Measurements from ENCODE around the gene PHACTR3. TPM values are rescaled to one million over a fixed set of nuclear protein-coding genes. Genes with fewer than 3 reads are reported as not detected.

The PHACTR3 gene
- total RNA-seq, 2 donors from 2014 or later: 6.4 to 6.9 TPM

- DNase-seq: no peak
- intact Hi-C loops (cut with DNase I): no loop called here
- no peak for ATAC-seq
Observed at GRCh38 chr20:59776059-59776603, 171.8 kb downstream of the PHACTR3 start.

DNA sequence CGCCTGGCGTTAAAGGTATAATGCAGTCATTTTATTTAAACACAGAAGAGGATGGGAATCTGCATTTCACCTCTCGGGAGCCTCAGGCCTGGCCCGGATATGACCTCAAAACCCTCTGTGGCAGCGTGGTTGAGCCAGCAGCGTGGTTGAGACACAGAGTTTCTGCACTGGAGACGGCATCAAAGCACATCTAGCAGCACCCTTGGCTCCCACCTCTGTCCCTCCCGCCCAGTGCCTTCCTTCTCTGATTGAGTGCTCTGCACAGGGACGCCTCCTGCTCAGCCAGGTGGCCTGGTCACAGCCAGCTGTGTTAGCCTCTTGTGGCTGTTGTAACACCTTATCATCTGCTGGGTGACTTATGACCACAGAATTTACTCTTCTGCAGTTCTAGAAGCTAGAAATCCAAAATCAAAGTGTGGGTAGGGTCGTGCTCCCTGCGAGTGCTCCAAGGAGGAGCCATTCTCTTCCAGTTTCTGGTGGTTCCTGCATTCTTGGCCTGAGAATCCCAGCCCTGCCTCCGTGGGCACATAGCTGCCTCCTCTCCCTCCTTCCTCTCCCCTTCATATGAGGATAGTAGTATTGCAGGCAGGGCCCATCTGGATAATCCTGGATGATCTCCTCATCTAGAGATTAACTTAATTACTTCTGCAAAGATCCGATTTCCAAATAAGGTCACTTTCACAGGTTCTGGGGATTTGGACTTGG is 172.4 kb downstream of the PHACTR3 start:
- intact Hi-C loops (cut with DNase I): no loop called here
- DNase-seq (no peak), ATAC-seq (no peak)

DNA sequence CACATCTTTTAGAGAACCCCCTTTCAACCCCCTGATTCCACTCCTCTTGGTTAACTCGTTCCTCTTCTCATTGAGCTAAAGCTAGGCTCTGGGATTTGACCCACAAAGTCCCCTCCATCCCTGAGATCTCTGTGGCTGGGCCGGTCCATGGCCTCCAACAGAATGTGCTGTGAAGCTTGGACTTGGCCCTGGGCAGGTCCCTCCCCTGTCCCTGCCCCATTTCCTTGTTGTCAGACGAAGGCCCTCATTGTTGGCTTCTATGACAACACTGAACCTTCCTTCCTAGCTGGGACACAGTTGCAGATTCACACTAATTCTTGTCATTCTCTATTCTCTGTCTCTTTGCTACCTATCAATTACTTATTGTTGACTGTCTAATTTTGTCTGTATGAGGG is 173.0 kb downstream of the PHACTR3 start:
- ATAC-seq: no peak
- DNase-seq: no peak
- intact Hi-C loops (cut with DNase I): no loop called here

- ATAC-seq (no peak), DNase-seq (no peak)
- intact Hi-C loops (cut with DNase I): no loop called here
Observed at GRCh38 chr20:59777814-59778575, 173.7 kb downstream of the PHACTR3 start.

- no peak for DNase-seq
- intact Hi-C loops (cut with DNase I): no loop called here
- ATAC-seq: no peak
Observed at GRCh38 chr20:59778615-59779200, 174.4 kb downstream of the PHACTR3 start.

GRCh38 chr20:59779656-59780380 is 175.5 kb downstream of the PHACTR3 start:
- intact Hi-C loops (cut with DNase I): loop anchor here in 1 of 2 donors (5.0 kb wide), 1 partner anchor 72 kb away; no protein-coding TSS in a partner anchor
- DNase-seq (no peak), ATAC-seq (no peak)

DNA sequence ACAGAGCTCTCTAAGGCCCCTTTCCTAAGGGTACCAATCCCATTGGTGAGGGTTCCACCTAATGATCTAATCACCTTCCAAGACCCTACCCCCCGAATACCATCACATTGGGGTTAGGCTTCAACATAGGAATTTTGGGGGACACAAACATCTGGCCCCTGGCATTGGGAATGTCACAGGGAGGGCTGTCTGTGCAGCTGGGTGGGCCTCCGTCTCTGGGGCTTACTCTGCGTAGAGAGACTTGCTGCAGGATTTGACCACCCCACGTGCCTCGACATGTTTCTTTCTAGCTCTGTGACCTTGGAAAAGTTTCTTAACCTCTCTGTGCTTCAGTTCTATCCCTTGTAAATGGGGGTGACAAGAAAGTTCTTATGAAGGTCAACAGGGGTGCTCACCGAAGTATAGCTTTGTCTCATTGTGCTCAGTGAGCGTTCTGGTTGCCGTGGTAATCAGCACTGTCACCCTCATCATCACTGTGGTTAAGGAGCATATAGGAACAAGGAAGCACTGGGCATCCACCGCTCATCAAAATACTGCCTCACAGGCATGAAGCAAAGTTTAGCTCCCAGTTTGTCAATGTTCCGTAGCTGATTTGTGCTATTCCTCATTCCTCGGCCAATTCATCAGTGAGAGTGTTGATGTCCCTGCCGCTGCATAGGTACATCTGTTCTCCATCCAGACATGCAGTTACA is 176.3 kb downstream of the PHACTR3 start:
- intact Hi-C loops (cut with DNase I): loop anchor here in 1 of 2 donors (5.0 kb wide), 1 partner anchor 72 kb away; no protein-coding TSS in a partner anchor
- no peak for DNase-seq
- no peak for ATAC-seq

DNA sequence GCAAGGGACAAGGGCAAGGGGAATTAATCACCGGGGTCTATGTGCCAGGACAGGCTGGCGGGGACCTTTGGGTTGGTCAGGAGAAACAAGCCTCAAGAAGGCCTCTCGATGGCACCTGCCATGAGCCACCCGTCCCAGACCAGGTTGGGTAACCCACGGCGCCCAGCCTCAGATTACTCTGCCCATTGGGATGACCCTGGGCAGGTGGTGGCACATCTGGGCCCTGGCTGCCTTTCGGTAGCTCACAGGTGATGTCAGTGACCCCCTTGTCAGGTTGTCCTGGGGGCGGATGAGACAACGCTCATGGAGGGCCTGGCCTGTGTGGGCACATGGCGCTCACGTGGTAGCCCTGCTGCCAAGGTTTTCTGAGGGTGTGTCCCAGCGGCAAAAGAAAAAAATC is 176.9 kb downstream of the PHACTR3 start:
- intact Hi-C loops (cut with DNase I): loop anchor here in 1 of 2 donors (5.0 kb wide), 1 partner anchor 71 kb away; no protein-coding TSS in a partner anchor
- ATAC-seq (no peak), DNase-seq (no peak)

DNA sequence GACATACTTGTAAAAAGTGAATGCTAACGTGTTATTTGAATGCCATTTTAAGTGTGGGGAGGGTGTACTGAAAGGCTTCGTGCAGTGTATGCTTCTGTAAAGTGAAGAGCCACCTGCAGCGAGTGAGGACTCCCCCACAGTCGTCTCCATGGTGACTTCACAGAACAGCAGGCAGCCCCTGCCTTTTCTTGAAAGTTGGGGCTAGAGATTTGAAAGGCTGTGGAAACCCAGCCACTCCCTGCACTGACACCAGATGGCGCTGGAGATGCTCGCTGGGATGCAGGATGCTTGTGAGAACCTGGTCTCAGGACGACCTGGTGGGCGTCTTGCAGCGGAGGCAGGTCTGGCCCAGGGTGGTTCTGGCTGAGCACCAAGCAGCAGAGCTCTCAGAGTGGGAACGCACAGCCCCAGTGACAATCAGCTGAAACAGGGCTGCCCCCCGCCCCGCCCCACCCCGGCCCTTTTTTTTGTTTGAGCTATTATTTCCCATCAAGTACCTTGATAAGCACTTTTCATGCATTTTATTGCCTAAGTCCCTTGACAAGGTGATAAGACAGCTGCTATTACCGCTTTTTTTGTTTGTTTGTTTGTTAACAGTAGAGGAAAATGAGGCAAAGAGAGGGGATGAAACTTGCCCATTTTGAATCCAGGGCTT is 178.8 kb downstream of the PHACTR3 start:
- DNase-seq (peak; percentile 54), ATAC-seq (peak; percentile 36 to 63)
- intact Hi-C loops (cut with DNase I): loop anchor here (1.0 to 5.0 kb wide), 2 partner anchors 67 to 69 kb away; no protein-coding TSS in a partner anchor

DNA sequence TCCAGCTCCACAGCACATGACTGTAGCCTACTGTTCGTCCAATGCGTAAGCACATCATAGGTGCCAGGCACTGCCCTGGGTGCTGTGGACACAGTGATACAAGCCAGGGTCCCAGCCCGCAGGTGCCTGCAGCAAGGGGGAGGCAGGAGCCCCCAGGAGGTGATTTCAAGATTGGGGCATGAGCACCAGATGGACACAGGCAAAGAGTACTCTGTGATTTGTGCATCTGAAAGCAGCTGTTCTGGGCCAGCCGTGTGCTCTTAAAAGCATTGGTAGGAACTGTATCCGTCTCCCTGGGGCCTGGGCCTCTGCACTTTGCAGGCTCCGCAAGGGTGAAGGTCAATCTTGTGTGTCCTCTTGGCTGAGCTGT is 179.3 kb downstream of the PHACTR3 start:
- no peak for DNase-seq
- ATAC-seq: no peak

DNA sequence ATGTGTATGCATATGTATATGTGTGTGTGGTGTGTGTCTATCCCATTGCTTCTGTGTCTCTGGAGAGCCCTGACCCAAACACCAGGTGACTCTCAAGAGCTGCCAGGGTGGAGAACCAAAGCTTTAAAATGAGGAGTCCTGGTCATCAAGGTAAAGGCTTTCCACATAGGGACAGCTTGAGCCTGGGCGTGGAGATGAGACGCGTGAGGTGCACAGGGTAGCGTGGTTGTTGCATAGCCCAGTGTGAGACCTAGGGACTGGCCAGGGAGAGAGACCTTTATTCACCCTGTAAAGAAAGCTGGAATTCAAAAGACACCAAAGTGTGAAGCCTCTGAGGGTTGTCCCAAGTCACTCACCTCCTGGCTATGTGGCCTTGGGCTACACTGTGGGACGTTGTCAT is 180.0 kb downstream of the PHACTR3 start:
- ATAC-seq (no peak), DNase-seq (no peak)
- intact Hi-C loops (cut with DNase I): loop anchor here in 1 of 2 donors (5.0 kb wide), 1 partner anchor 68 kb away; no protein-coding TSS in a partner anchor

More for the DNA sequence above, 179.3 kb downstream of the PHACTR3 start:
- intact Hi-C loops (cut with DNase I): loop anchor here (1.0 to 5.0 kb wide), 2 partner anchors 67 to 69 kb away; no protein-coding TSS in a partner anchor

DNA sequence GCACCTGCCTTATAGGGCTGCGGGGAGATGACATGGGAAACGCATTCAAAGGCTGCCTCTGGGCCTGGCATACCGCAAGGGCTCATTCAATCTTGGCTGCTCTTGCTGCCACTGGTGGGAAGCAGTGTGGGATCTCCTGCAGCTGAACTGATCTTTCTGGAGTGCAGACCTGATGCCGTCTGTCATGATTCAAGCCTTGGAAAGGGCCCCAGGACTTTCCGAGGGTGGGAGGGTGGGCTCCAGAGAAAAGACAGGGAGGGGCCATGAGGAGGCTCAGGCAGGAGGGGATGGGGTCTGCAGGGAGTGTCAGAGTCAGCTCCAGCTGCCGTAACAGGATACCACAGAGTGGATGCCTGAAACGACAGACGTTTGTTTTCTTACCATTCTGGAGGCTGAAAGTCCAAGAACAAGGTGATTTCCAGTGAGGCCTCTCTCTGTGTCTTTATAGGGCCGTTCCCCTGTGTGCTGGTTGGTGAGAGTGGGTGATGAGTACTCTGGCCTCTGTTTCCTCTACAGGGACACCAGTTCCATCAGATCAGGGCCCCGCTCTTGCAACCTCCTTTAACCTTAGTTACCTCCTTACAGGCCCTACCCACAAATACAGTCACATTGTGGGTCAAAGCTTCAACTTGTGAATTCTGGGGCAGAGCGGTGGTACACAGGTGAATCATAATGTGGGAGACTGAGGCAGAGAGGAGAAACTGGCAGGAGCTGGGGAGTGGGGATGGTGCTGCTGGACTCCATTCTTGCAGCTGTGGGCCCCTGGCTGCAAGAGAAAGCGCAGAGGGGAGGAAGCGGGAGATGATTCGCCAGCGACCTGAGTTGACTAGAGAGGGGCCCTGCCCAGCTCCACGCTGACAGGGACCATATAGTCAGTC is 180.7 kb downstream of the PHACTR3 start:
- no peak for DNase-seq
- intact Hi-C loops (cut with DNase I): loop anchor here in 1 of 2 donors (5.0 kb wide), 1 partner anchor 67 kb away; no protein-coding TSS in a partner anchor

GRCh38 chr20:59785669-59785959 is 181.3 kb downstream of the PHACTR3 start:
- DNase-seq (no peak), ATAC-seq (no peak)
- intact Hi-C loops (cut with DNase I): no loop called here

More for the DNA sequence above, 180.7 kb downstream of the PHACTR3 start:
- ATAC-seq: no peak

- intact Hi-C loops (cut with DNase I): no loop called here
- DNase-seq (no peak), ATAC-seq (no peak)
Observed at GRCh38 chr20:59785986-59786795, 181.9 kb downstream of the PHACTR3 start.

- intact Hi-C loops (cut with DNase I): no loop called here
- ATAC-seq (no peak), DNase-seq (no peak)
Observed at GRCh38 chr20:59786801-59787537, 182.6 kb downstream of the PHACTR3 start.

DNA sequence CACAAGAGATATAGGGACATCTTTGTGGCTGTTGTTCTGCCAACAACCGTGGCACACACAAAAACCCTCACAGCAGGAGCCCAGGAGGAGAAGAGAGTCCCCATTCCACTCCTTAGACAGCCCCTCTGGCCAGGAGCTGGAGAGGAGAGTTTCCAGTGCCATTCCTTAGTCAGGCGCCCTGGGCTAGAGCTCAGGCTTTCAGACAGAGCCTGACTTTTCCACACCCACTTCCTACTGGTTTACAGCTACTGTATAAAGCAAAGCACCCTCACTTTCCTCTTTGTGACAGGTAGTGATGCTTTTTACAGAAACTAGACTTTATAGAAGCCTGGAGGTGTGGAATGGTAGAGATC is 183.2 kb downstream of the PHACTR3 start:
- ATAC-seq: no peak
- DNase-seq: no peak
- intact Hi-C loops (cut with DNase I): no loop called here

All from left cardiac atrium (tissue), 4 donors.